HepG2 (cell line): ENCODE results near the gene DSCAM. TPM values are rescaled to one million over a fixed set of nuclear protein-coding genes. Genes with fewer than 3 reads are reported as not detected.
"Not testable (repeated sequence)": the region's sequence is repeated elsewhere in the genome, so short reads cannot be mapped to it uniquely, and the experiment has no call there.

Experiments
- ATAC-seq: fragments of 200-7000 bp; cut with Tn5 transposase; 3 replicates; pipeline ENCODE4 v1.9.1; 2020; ENCODE audit warnings: mild to moderate bottlenecking, moderate library complexity
- BruUV-seq: library from RNA; stranded (reverse); fragments of 400-500 nt; replicated peaks from 2 replicates; lab custom pipeline; 2021; lab: Mats Ljungman, UMichigan
- CTCF ChIA-PET: fragments of 300-600 bp; formaldehyde crosslinking; extraction: SDS; loops from one replicate; lab custom pipeline; 2021; ENCODE audit warnings: low total read pairs, inconsistent platforms, low intra/inter-chr PET ratio; lab: Yijun Ruan, JAX
- POLR2A ChIA-PET: fragments of 350-600 bp; sonication (Branson Sonifier 250); formaldehyde crosslinking; loops from one replicate; lab custom pipeline; 2020; ENCODE audit warnings: antibody characterized with exemption, inconsistent platforms; lab: Yijun Ruan, JAX
- DNase-seq: peaks from one replicate; pipeline ENCODE4 v3.0.0-alpha.2; 2015; ENCODE audit warnings: low spot score
- FAIRE-seq: peaks from 3 replicates; lab custom pipeline; 2011; peaks lifted over from hg19 to GRCh38; lab: Jason Lieb, UNC
- H2AFZ ChIP-seq: one replicate; pipeline ENCODE4 v1.6.1; 2011; ENCODE audit warnings: low read length, inconsistent platforms
- H3K27ac ChIP-seq: fragments of 300-600 bp; 3 replicates; pipeline ENCODE4 v1.8.0; 2011; ENCODE audit warnings: mixed run types, mild to moderate bottlenecking, mixed read lengths, low read length, inconsistent platforms; ENCODE audit not compliant: insufficient read depth; ENCODE audit errors: extremely low read length
- H3K27me3 ChIP-seq, 2 experiments: fragments of 200-600 bp in 1 of 2; 2 replicates in 1 of 2; 3 replicates in 1 of 2; pipeline versions ENCODE4 v1.6.0 to v1.8.0; 2011; ENCODE audit warnings: low read length in 2 of 2, mild to moderate bottlenecking in 2 of 2, moderate library complexity in 2 of 2, inconsistent platforms in 1 of 2; ENCODE audit not compliant: insufficient read depth in 2 of 2, control insufficient read depth in 1 of 2
- H3K36me3 ChIP-seq, 2 experiments: fragments of 200-600 bp in 1 of 2; replicated peaks in 1 of 2; 2 replicates in 1 of 2; 3 replicates in 1 of 2; pipeline versions ENCODE4 v1.5.1 to v1.8.0; 2011; ENCODE audit warnings: low read length in 2 of 2, inconsistent platforms in 1 of 2; ENCODE audit not compliant: insufficient read depth in 2 of 2, control insufficient read depth in 1 of 2
- H3K4me1 ChIP-seq: 2 replicates; pipeline ENCODE4 v1.5.1; 2012; ENCODE audit warnings: low read length, inconsistent platforms; ENCODE audit not compliant: insufficient read depth
- H3K4me2 ChIP-seq: 2 replicates; pipeline ENCODE4 v1.6.0; 2011; ENCODE audit warnings: low read depth, low read length, inconsistent platforms
- H3K4me3 ChIP-seq, 3 experiments: fragments of 200-600 bp in 1 of 3; sonication (generic), shearing (Covaris generic) in 1 of 3; replicated peaks in 1 of 3; 2 replicates each; pipeline ENCODE4 v1.5.1; 2011 to 2016; ENCODE audit warnings: low read length in 3 of 3, inconsistent platforms in 2 of 3, low read depth in 2 of 3, mild to moderate bottlenecking in 2 of 3, control low read depth in 1 of 3, mixed read lengths in 1 of 3; ENCODE audit not compliant: insufficient read depth in 1 of 3
- H3K79me2 ChIP-seq: one replicate; pipeline ENCODE4 v1.6.1; 2011; ENCODE audit warnings: low read length, inconsistent platforms; ENCODE audit not compliant: insufficient read depth
- H3K9ac ChIP-seq: 2 replicates; pipeline ENCODE4 v1.6.0; 2011; ENCODE audit warnings: mild to moderate bottlenecking, low read depth, low read length, inconsistent platforms; ENCODE audit not compliant: insufficient read depth
- H3K9me3 ChIP-seq: 2 replicates; pipeline ENCODE4 v1.5.1; 2012; ENCODE audit warnings: mild to moderate bottlenecking, low read length
- H4K20me1 ChIP-seq: 2 replicates; pipeline ENCODE4 v1.6.0; 2011; ENCODE audit warnings: inconsistent platforms, mild to moderate bottlenecking, low read length, moderate library complexity; ENCODE audit not compliant: insufficient read depth
- ISL2 ChIP-seq: sonication (generic); formaldehyde crosslinking; IDR thresholded peaks from 2 replicates; pipeline ENCODE4 v1.5.0; 2020; ENCODE audit warnings: missing genetic modification reagents
- NFRKB ChIP-seq: fragments of 450-650 bp; IDR thresholded peaks from 2 replicates; pipeline ENCODE4 v1.6.1; 2017
- ZFAT ChIP-seq: sonication (generic); formaldehyde crosslinking; conservative IDR thresholded peaks from 2 replicates; pipeline ENCODE4 v1.8.1; 2023; ENCODE audit warnings: missing genetic modification reagents, inconsistent platforms
- ZMAT3 ChIP-seq: sonication (generic); formaldehyde crosslinking; conservative IDR thresholded peaks from 2 replicates; pipeline ENCODE4 v1.7.0; 2021; ENCODE audit warnings: missing genetic modification reagents
- ZNF501 ChIP-seq: sonication (generic); formaldehyde crosslinking; IDR thresholded peaks from 2 replicates; pipeline ENCODE4 v1.5.1; 2020; ENCODE audit warnings: mild to moderate bottlenecking, moderate library complexity, missing genetic modification reagents
- WGBS: methylation state at CpG from one replicate; pipeline ENCODE4 v1.1.6; 2017; ENCODE audit warnings: low lambda C conversion rate; 5-methylcytosine and 5-hydroxymethylcytosine counted together
- in situ Hi-C: cut with HindIII; loops from 2 replicates; pipeline ENCODE4 v1.10.0; 2017; ENCODE audit warnings: low pct_unique_long_range_greater_than_20kb; ENCODE audit not compliant: extremely low pct_ligation_motif_present
- intact Hi-C: fragments of 100-400 bp; cut with micrococcal nuclease; formaldehyde crosslinking; loops from one replicate; pipeline ENCODE4 v1.10.0; 2022; ENCODE audit not compliant: unreplicated experiment
- polyA plus RNA-seq, 8 experiments: library from polyadenylated mRNA; depleted of rRNA in 3 of 8; stranded (reverse) in 7 of 8; unstranded in 1 of 8; fragments of >200 nt; fragmentation: Illumina TruSeq in 4 of 8; extraction: Trizol in 4 of 8; gene quantifications; 2 replicates each; pipeline versions ENCODE4 v1.2.1 to v1.2.3, GENCODE V29; 2011 to 2016; ENCODE audit warnings: low read depth in 4 of 8, missing spikeins in 1 of 8, mixed read lengths in 1 of 8; ENCODE audit not compliant: insufficient read depth in 1 of 8
- total RNA-seq, 5 experiments: library from RNA; depleted of rRNA; stranded (reverse); fragments of >200 nt; fragmentation: Illumina TruSeq; extraction: Trizol; gene quantifications; 2 replicates each; pipeline ENCODE4 v1.2.3, GENCODE V29; 2016; ENCODE audit warnings: low read depth in 1 of 5
- TF ChIP-seq, protein P1 (sequence below): sonication (generic); formaldehyde crosslinking; conservative IDR thresholded peaks from 2 replicates; pipeline ENCODE4 v1.8.1; 2023; ENCODE audit warnings: missing genetic modification reagents

The DSCAM gene
- total and polyA plus RNA-seq, 2 of the 13 experiments (the other 11 are each of a cell fraction or from before 2014, with no cell fraction given): not detected

DNA sequence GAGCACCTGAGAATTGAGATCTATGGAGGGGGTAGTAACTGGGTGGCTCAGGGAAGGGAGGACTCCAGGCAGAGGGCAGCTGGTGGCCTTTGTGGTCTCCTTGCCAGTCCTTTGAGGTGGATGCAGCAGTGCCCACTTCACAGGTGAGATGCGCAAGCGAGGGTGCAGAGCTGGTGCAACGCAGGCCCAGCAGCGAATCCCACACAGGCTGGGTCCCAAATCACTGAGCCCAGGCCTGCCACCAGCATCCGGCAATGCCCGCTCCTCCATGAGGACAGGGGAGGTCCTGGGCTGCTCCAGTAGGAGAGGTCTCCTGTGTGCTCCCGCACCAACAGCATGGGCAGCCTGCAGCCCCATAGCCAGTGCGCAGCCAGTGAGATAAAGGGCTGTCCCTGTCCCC lies 661.8 kb downstream of the DSCAM start:
- FAIRE-seq: no peak
- CTCF ChIA-PET: no interaction called here
- 39% methylated on average over 5 of the region's 8 CpGs for WGBS

DNA sequence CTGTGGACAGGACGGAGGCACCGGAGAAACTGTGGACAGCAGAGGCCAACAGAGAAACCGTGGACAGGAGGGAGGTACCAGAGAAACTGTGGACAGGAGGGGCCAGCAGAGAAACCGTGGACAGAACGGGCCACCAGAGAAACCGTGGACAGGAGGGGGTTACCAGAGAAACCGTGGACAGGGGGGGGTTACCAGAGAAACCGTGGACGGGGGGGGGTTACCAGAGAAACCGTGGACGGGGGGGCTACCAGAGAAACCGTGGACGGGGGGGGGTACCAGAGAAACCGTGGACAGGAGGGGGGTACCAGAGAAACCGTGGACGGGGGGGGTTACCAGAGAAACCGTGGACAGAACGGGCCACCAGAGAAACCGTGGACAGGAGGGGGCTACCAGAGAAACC lies 664.5 kb downstream of the DSCAM start:
- DNase-seq, H3K36me3 ChIP-seq, H3K4me3 ChIP-seq, H3K27ac ChIP-seq, FAIRE-seq, H3K9ac ChIP-seq, intact Hi-C loops, ATAC-seq, BruUV-seq, H3K4me2 ChIP-seq, CTCF ChIA-PET, POLR2A ChIA-PET, H3K27me3 ChIP-seq, H3K79me2 ChIP-seq, H2AFZ ChIP-seq, H4K20me1 ChIP-seq, H3K4me1 ChIP-seq, in situ Hi-C loops: not testable (repeated sequence)
- peaks cover 94% of the 10 kb centered on the region for H3K9me3 ChIP-seq
- 52% methylated on average over 19 of the region's 19 CpGs for WGBS

More for the DNA sequence above, 661.8 kb downstream of the DSCAM start:
- H3K27me3 ChIP-seq: no peaks in the 10 kb centered on the region; a peak in 1 of 5 replicates
- H3K4me3 ChIP-seq: no peak overlapping the region
- H3K36me3 ChIP-seq: no peaks in the 10 kb centered on the region
- no peak for ATAC-seq
- peaks cover 94% of the 10 kb centered on the region for H3K9me3 ChIP-seq
- TF ChIP-seq NFRKB: no peak
- no peak for TF ChIP-seq ZNF501 (CRISPR knock-in tag)
- TF ChIP-seq ZFAT (CRISPR knock-in tag): no peak
- TF ChIP-seq ISL2 (CRISPR knock-in tag): no peak
- TF ChIP-seq ZMAT3 (CRISPR knock-in tag): no peak
- TF ChIP-seq, protein P1, sequence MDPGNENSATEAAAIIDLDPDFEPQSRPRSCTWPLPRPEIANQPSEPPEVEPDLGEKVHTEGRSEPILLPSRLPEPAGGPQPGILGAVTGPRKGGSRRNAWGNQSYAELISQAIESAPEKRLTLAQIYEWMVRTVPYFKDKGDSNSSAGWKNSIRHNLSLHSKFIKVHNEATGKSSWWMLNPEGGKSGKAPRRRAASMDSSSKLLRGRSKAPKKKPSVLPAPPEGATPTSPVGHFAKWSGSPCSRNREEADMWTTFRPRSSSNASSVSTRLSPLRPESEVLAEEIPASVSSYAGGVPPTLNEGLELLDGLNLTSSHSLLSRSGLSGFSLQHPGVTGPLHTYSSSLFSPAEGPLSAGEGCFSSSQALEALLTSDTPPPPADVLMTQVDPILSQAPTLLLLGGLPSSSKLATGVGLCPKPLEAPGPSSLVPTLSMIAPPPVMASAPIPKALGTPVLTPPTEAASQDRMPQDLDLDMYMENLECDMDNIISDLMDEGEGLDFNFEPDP: no peak
- no peak for DNase-seq
- H3K4me2 ChIP-seq: no peak overlapping the region
- H3K27ac ChIP-seq: no peak overlapping the region
- H3K9ac ChIP-seq: no peak overlapping the region
- no peak overlapping the region for H2AFZ ChIP-seq
- no peaks in the 10 kb centered on the region for H3K4me1 ChIP-seq
- no peaks in the 10 kb centered on the region for H3K79me2 ChIP-seq
- no TSS peak for BruUV-seq
- no peaks in the 10 kb centered on the region for H4K20me1 ChIP-seq
- intact Hi-C loops (no loop called here), in situ Hi-C loops (no loop called here)
- POLR2A ChIA-PET: no interaction called here
